ENCODE data around the gene ISY1. TPM values are rescaled to one million over a fixed set of nuclear protein-coding genes. Genes with fewer than 3 reads are reported as not detected.
"Not testable (repeated sequence)": the region's sequence is repeated elsewhere in the genome, so short reads cannot be mapped to it uniquely, and the experiment has no call there.

The ISY1 gene
- total and polyA plus RNA-seq, 7 donors: 18.0 to 31.2 (median 25.2) TPM

DNA sequence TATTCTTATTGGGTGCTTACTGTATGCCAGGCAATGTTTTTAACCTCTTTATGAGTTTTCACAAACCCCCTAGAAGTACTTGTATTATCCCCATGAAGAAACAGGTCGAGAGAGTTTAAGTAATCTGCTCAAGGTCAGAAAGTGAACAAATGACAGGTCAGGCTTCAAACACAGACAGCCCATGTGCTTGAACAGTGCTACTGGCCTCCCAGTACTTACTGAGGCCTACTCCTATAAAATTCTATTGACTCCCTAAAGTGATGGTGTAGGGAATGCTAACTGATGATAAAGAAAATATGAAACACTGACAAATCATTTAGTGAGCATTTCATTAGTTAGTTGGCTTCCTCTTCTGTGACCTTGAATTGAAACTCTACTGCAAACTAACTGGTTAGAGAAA is 27.0 kb upstream of the ISY1 start:
- Histone ChIP-seq H3K27ac (peak overlapping the region in 1 of 4 donors; percentile 34), H3K36me3 (no peaks in the 10 kb centered on the region), H3K9me3 (no peaks in the 10 kb centered on the region), H3K4me1 (peaks cover 0 to 20% (median 14%) of the 10 kb centered on the region in 4 donors), H3K27me3 (no peaks in the 10 kb centered on the region), H3K4me3 (no peak overlapping the region)
- intact Hi-C loops (cut with DNase I): no loop called here
- TF ChIP-seq POLR2A (IDR thresholded peaks at IDR 0.05): no peak
- no peak for TF ChIP-seq POLR2AphosphoS5 (IDR thresholded peaks at IDR 0.05)
- TF ChIP-seq, protein P1, sequence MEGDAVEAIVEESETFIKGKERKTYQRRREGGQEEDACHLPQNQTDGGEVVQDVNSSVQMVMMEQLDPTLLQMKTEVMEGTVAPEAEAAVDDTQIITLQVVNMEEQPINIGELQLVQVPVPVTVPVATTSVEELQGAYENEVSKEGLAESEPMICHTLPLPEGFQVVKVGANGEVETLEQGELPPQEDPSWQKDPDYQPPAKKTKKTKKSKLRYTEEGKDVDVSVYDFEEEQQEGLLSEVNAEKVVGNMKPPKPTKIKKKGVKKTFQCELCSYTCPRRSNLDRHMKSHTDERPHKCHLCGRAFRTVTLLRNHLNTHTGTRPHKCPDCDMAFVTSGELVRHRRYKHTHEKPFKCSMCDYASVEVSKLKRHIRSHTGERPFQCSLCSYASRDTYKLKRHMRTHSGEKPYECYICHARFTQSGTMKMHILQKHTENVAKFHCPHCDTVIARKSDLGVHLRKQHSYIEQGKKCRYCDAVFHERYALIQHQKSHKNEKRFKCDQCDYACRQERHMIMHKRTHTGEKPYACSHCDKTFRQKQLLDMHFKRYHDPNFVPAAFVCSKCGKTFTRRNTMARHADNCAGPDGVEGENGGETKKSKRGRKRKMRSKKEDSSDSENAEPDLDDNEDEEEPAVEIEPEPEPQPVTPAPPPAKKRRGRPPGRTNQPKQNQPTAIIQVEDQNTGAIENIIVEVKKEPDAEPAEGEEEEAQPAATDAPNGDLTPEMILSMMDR (IDR thresholded peaks at IDR 0.05): no peak
- TF ChIP-seq EP300 (IDR thresholded peaks at IDR 0.05): no peak
- WGBS, 2 donors: 64 to 72% methylated on average over 1 of the region's 1 CpG
- no peak for DNase-seq

DNA sequence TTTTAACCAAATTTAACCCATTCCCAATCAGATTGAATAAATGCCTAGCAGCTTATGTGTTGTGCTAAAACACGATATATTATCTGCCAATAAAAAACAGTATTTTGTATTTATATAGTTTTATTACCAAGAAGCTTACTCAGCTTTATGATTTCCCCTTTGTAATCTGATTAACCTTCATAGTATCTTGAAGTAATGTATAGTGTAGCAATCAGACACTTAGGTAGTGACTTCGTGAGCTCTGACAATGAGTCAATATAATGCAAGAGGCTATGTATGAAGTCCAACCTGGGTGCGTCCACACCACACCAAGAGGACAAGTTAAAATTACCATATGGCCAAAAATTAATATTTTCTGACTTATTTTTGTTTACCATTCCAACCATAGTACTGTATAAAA is 24.9 kb upstream of the ISY1 start:
- peaks cover 0 to 38% (median 27%) of the 10 kb centered on the region in 4 donors for H3K4me1 ChIP-seq
- intact Hi-C loops (cut with DNase I): no loop called here
- no peaks in the 10 kb centered on the region for H3K27me3 ChIP-seq
- TF ChIP-seq POLR2A (IDR thresholded peaks at IDR 0.05) (no peak), POLR2AphosphoS5 (IDR thresholded peaks at IDR 0.05) (no peak), EP300 (IDR thresholded peaks at IDR 0.05) (no peak)
- TF ChIP-seq, protein P1 (IDR thresholded peaks at IDR 0.05): no peak
- H3K4me3 ChIP-seq: no peak overlapping the region
- H3K27ac ChIP-seq: no peak overlapping the region
- 31 to 73% methylated on average over 3 of the region's 3 CpGs for WGBS, 2 donors
- no peak for DNase-seq
- no peaks in the 10 kb centered on the region for H3K36me3 ChIP-seq
- no peaks in the 10 kb centered on the region for H3K9me3 ChIP-seq

- not testable (repeated sequence) for DNase-seq, H3K27me3 ChIP-seq, H3K36me3 ChIP-seq, H3K9me3 ChIP-seq
- peak overlapping the region; percentile 99 for H3K27ac ChIP-seq
- intact Hi-C loops (cut with DNase I): loop anchor here (5.0 kb wide), 1 partner anchor 42 kb away; no protein-coding TSS in a partner anchor
- H3K4me1 ChIP-seq: peaks cover 0 to 46% (median 34%) of the 10 kb centered on the region in 4 donors
- 79 to 87% methylated on average over 20 of the region's 20 CpGs for WGBS, 2 donors
- H3K4me3 ChIP-seq: peak overlapping the region; percentile 82 to 97 (median 92)
Measured at GRCh38 chr3:129184784-129185542, 24.1 kb upstream of the ISY1 start.

DNA sequence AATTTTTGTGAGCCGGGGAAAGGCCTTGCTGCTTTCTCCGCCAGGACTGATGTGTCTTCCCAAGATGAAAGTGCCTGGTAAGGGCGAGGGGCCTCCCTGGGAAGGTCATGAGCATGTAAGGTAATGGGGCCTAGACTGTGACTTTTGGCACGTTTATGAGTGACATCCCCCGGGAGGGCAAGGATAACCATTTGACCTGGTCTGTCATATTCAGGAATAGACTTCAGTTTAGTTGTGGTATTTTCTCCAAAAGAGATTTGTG is 23.5 kb upstream of the ISY1 start:
- peak; percentile 73 for DNase-seq
- H3K4me1 ChIP-seq: peaks cover 0 to 53% (median 40%) of the 10 kb centered on the region in 4 donors

More for the DNA sequence above, 23.5 kb upstream of the ISY1 start:
- no peak for TF ChIP-seq POLR2A (IDR thresholded peaks at IDR 0.05)
- TF ChIP-seq POLR2AphosphoS5 (IDR thresholded peaks at IDR 0.05): no peak
- TF ChIP-seq, protein P1 (IDR thresholded peaks at IDR 0.05): no peak
- no peak for TF ChIP-seq EP300 (IDR thresholded peaks at IDR 0.05)
- Histone ChIP-seq H3K9me3 (no peaks in the 10 kb centered on the region), H3K4me3 (peak overlapping the region; percentile 82 to 97 (median 92)), H3K36me3 (peaks cover 0 to 4% (median 0%) of the 10 kb centered on the region in 4 donors), H3K27ac (peak overlapping the region; percentile 99), H3K27me3 (no peaks in the 10 kb centered on the region)
- 1 to 2% methylated on average over 5 of the region's 5 CpGs for WGBS, 2 donors
- intact Hi-C loops (cut with DNase I): loop anchor here (5.0 kb wide), 1 partner anchor 43 kb away; no protein-coding TSS in a partner anchor

Measured in sigmoid colon (tissue), 7 donors.